Spleen (tissue), 7 donors: ENCODE results near the gene PNMA6F.
"Not testable (repeated sequence)": the region's sequence is repeated elsewhere in the genome, so short reads cannot be mapped to it uniquely, and the experiment has no call there.

Experiments
- POLR2A ChIP-seq, 3 donors: fragments of 450-650 bp; IDR thresholded peaks; one replicate each; pipeline ENCODE4 v1.5.1; 2017; ENCODE audit warnings: antibody characterized with exemption in 3 of 3, mild to moderate bottlenecking in 1 of 3
- POLR2AphosphoS5 ChIP-seq, 3 donors: sonication (generic); formaldehyde crosslinking; IDR thresholded peaks; one replicate each; pipeline ENCODE4 v1.5.1; 2017; ENCODE audit warnings: antibody characterized with exemption in 3 of 3
- TF ChIP-seq, protein P1 (sequence below), 11 experiments: fragments of 200-600 bp in 7 of 11; fragments of 450-650 bp in 4 of 11; sonication (generic) in 4 of 11; IDR thresholded peaks in 8 of 11; conservative IDR thresholded peaks in 3 of 11; 1 replicate in 7 of 11; 2 replicates in 4 of 11; pipeline versions ENCODE4 v1.4.0 to v1.8.0; 2016 to 2021; ENCODE audit warnings: antibody characterized with exemption in 11 of 11, inconsistent platforms in 4 of 11, mild to moderate bottlenecking in 1 of 11
- donor health status: DM: no; HTN: no; CAD: no; lungs with moderate emphysema.
- donor health status: DM: no; HTN: no; CAD: no.
- donor health status: DM: no; HTN: no; CAD: no.

DNA sequence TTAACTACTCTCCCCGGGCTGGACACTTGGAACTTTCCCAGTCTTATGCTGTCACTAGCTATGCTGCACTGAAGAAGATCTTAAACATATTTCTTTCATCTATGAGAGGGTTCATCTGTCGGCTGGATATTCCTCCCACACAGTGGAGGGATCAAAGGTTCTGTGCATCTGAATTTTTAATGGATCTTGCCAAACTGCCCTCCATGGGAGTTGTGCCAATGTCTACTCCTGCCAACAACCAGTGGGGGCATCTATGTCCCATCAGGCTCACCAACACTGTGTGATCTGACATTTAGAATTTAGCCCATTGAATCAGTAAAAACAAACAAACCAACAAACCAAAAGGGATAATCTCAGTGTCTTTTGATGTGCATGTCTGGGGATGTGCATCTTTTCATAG, 32.8 kb downstream of the PNMA6F start:
- TF ChIP-seq, protein P1, sequence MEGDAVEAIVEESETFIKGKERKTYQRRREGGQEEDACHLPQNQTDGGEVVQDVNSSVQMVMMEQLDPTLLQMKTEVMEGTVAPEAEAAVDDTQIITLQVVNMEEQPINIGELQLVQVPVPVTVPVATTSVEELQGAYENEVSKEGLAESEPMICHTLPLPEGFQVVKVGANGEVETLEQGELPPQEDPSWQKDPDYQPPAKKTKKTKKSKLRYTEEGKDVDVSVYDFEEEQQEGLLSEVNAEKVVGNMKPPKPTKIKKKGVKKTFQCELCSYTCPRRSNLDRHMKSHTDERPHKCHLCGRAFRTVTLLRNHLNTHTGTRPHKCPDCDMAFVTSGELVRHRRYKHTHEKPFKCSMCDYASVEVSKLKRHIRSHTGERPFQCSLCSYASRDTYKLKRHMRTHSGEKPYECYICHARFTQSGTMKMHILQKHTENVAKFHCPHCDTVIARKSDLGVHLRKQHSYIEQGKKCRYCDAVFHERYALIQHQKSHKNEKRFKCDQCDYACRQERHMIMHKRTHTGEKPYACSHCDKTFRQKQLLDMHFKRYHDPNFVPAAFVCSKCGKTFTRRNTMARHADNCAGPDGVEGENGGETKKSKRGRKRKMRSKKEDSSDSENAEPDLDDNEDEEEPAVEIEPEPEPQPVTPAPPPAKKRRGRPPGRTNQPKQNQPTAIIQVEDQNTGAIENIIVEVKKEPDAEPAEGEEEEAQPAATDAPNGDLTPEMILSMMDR (IDR thresholded peaks at IDR 0.05 in 8 of 11, conservative IDR thresholded peaks at IDR 0.05 in 3 of 11), result not testable (repeated sequence)
- TF ChIP-seq POLR2A, POLR2AphosphoS5 (IDR thresholded peaks at IDR 0.05): not testable (repeated sequence)
